Body of pancreas (tissue), 4 donors: Measurements from ENCODE around the gene TMEM171. TPM values are rescaled to one million over a fixed set of nuclear protein-coding genes. Genes with fewer than 3 reads are reported as not detected.

Experiments used
- ATAC-seq: fragments of 150-250 bp; one replicate; pipeline ENCODE4 v1.9.1; 2016
- DNase-seq, 4 donors: peaks; one replicate each; pipeline ENCODE4 v3.0.0-alpha.2; 2019
- H3K27ac ChIP-seq, 4 donors: fragments of 200-600 bp; sonication (generic); 1 replicate in 3 of 4; 2 replicates in 1 of 4; pipeline versions ENCODE4 v1.5.1 to v1.6.1; 2016 to 2019; ENCODE audit warnings: mild to moderate bottlenecking in 1 of 4, mixed read lengths in 1 of 4, moderate library complexity in 1 of 4
- H3K27me3 ChIP-seq, 2 donors: fragments of 200-600 bp; sonication (generic); one replicate each; pipeline ENCODE4 v1.6.0; 2016; ENCODE audit warnings: mild to moderate bottlenecking in 1 of 2
- H3K36me3 ChIP-seq, 2 donors: fragments of 200-600 bp; sonication (generic); replicated peaks in 1 of 2; 2 replicates each; pipeline ENCODE4 v1.5.1; 2016; ENCODE audit warnings: low read depth in 2 of 2; ENCODE audit not compliant: insufficient read depth in 1 of 2
- H3K4me1 ChIP-seq: fragments of 200-600 bp; sonication (generic); one replicate; pipeline ENCODE4 v1.6.0; 2016
- H3K4me3 ChIP-seq, 2 donors: fragments of 200-600 bp; sonication (generic); 1 replicate in 1 of 2; 2 replicates in 1 of 2; pipeline ENCODE4 v1.5.1; 2016 to 2019
- H3K9me3 ChIP-seq, 3 donors: fragments of 200-600 bp; sonication (generic); 1 replicate in 2 of 3; 2 replicates in 1 of 3; pipeline ENCODE4 v1.5.1; 2016
- CTCF ChIP-seq, 7 experiments: fragments of 450-650 bp in 4 of 7; fragments of 200-600 bp in 3 of 7; sonication (generic) in 3 of 7; IDR thresholded peaks; one replicate each; pipeline ENCODE4 v1.5.1; 2016 to 2019; ENCODE audit warnings: antibody characterized with exemption in 7 of 7
- POLR2A ChIP-seq, 3 donors: fragments of 450-650 bp; IDR thresholded peaks; one replicate each; pipeline ENCODE4 v1.6.1; 2016; ENCODE audit warnings: antibody characterized with exemption in 3 of 3, mild to moderate bottlenecking in 2 of 3
- WGBS, 2 donors: methylation state at CpG; one replicate each; pipeline ENCODE4 v1.1.5; 2017; 5-methylcytosine and 5-hydroxymethylcytosine counted together
- intact Hi-C: fragments of 100-400 bp; cut with DNase I; formaldehyde crosslinking; loops from one replicate; pipeline ENCODE4 v1.15.1; 2023
- total RNA-seq, 2 donors: library from RNA; depleted of rRNA; stranded (reverse); fragments of >200 nt; gene quantifications; one replicate each; pipeline ENCODE4 v1.1.0, GENCODE V29; 2016

The TMEM171 gene
- total RNA-seq, 2 donors from 2014 or later, result 1.8 TPM; not detected in 1

DNA sequence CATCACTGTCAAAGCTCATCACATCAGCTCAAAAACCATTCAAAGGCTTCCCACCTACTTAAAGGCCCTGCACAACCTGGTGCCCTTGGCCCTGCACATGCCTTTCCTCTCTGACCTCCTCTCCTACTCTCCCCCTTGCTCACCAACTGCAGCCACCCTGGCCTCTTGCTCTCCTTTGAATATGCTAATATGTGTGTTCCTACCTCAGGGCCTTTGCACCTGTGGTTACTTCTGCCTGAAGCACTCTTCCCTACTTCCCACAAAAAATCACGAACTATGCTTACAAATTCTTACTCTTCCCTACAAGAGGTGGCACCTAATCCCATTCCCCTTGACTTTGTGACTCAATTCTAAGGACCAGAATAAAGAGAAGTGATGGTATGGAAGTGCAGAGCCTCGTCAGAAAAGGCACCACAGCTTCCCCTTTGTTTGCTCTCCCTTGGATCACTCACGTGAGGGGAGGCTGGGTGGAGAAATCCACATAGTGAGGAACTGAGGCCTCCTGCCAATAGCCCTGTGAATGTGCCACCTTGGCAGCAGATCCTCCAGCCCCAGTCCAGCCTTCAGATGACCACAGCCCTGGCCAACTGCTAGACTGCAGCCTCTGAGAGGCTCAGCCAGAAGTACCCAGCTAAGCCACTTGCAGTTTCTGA, 3.2 kb upstream of the TMEM171 start:
- Histone ChIP-seq H3K4me1 (peaks cover 37% of the 10 kb centered on the region), H3K4me3 (no peak overlapping the region), H3K27me3 (no peaks in the 10 kb centered on the region), H3K9me3 (no peaks in the 10 kb centered on the region), H3K27ac (no peak overlapping the region), H3K36me3 (no peaks in the 10 kb centered on the region)
- 67 to 91% methylated on average over 3 of the region's 3 CpGs for WGBS, 2 donors
- no peak for TF ChIP-seq CTCF (IDR thresholded peaks at IDR 0.05)
- no peak for TF ChIP-seq POLR2A (IDR thresholded peaks at IDR 0.05)
- ATAC-seq (no peak), DNase-seq (no peak)
- intact Hi-C loops, result no loop called here

GRCh38 chr5:73118391-73118973, 1.9 kb upstream of the TMEM171 start:
- DNase-seq, result peak in 3 of 4 donors; percentile 23 to 70 (median 52)
- 28% methylated on average over 5 of the region's 5 CpGs for WGBS, 2 donors
- intact Hi-C loops, result no loop called here
- peak; percentile 33 for ATAC-seq
- Histone ChIP-seq H3K27me3 (no peaks in the 10 kb centered on the region), H3K27ac (peak overlapping the region in 2 of 4 donors; percentile 12 to 75), H3K36me3 (no peaks in the 10 kb centered on the region), H3K4me1 (peaks cover 37% of the 10 kb centered on the region), H3K4me3 (no peak overlapping the region), H3K9me3 (no peaks in the 10 kb centered on the region)
- TF ChIP-seq CTCF (IDR thresholded peaks at IDR 0.05), result no peak
- no peak for TF ChIP-seq POLR2A (IDR thresholded peaks at IDR 0.05)

DNA sequence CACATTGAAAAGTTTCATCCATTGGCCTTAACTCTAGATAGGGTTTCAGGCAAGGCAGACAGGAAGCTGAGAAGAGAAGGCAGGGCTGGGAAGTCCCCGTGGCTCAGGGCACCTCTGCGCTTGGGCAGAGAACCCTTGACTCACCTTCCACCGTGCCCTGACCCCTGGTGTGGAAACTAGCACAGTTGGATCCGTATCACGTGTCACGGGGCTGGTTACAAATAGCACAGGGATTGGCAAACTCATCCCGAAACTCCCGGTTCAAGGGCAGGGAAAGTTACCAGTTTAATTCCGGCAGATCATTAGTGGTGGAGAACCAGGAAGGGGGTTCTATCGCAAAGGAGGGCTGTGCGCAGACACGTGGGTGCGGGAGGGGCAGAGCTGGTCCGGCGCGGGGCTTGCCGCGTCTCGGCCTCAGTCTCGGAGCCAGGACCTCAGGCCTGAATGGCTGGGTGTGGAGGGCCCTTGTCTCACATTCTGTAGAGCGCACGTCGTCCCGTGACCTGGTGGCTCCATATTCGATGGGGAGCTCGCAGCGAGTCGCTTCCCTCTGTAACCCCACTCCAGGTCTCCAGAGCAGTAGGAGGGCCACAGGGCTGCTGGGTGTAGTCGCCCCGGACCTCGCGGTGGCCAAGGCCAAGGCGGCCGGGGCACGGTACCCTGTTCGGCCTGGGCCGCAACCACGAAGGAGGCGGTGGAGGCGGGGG, 771 bp upstream of the TMEM171 start:
- no peaks in the 10 kb centered on the region for H3K9me3 ChIP-seq
- H3K4me3 ChIP-seq, result no peak overlapping the region
- intact Hi-C loops, result no loop called here
- H3K4me1 ChIP-seq, result peaks cover 32% of the 10 kb centered on the region
- H3K27ac ChIP-seq, result peak overlapping the region in 3 of 4 donors; percentile 12 to 75 (median 22)
- no peak for TF ChIP-seq POLR2A (IDR thresholded peaks at IDR 0.05)
- WGBS, 2 donors, result 46 to 67% methylated on average over 12 to 40 of the region's 40 CpGs
- H3K27me3 ChIP-seq, result no peaks in the 10 kb centered on the region
- DNase-seq (peak; percentile 31 to 75 (median 38)), ATAC-seq (peak; percentile 45)
- H3K36me3 ChIP-seq, result no peaks in the 10 kb centered on the region

- WGBS, 2 donors, result 26 to 47% methylated on average over 6 of the region's 6 CpGs
- Histone ChIP-seq H3K27me3 (no peaks in the 10 kb centered on the region), H3K4me1 (peaks cover 20% of the 10 kb centered on the region), H3K4me3 (peak overlapping the region in 1 of 2 donors; percentile 31), H3K9me3 (no peaks in the 10 kb centered on the region), H3K27ac (no peak overlapping the region), H3K36me3 (no peaks in the 10 kb centered on the region)
- DNase-seq (no peak), ATAC-seq (no peak)
- TF ChIP-seq CTCF (IDR thresholded peaks at IDR 0.05), result no peak
- TF ChIP-seq POLR2A (IDR thresholded peaks at IDR 0.05), result no peak
- intact Hi-C loops, result no loop called here
Measured at GRCh38 chr5:73121119-73121463, 716 bp downstream of the TMEM171 start.
